ENCODE measurements around the gene CALML4.
"Not testable (repeated sequence)": the region's sequence is repeated elsewhere in the genome, so short reads cannot be mapped to it uniquely, and the experiment has no call there.

DNA sequence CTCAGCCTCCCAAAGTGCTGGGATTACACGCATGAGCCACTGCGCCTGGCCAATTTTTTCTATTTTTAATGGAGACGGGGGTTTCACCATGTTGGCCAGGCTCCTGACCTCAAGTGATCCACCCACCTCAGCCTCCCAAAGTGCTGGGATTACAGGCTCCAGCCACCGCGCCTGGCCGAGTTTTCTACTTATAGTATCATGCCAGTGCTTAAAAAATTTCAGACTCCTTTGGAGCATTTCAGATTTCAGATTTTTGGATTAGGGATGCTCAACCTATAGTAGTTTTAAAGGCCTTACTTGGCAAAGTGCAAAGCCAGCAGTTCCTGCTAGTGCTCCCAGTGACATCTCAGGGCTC, 8.3 kb upstream of the CALML4 start:
- not testable (repeated sequence) for TF ChIP-seq CTCF, POLR2A (IDR thresholded peaks at IDR 0.05)

Measured in lower leg skin (tissue), 3 donors.